ENCODE results near the gene CDC23.
A peak's percentile ranks its signal among the peaks of the same experiment; 100 is the strongest.

Gene CDC23, protein sequence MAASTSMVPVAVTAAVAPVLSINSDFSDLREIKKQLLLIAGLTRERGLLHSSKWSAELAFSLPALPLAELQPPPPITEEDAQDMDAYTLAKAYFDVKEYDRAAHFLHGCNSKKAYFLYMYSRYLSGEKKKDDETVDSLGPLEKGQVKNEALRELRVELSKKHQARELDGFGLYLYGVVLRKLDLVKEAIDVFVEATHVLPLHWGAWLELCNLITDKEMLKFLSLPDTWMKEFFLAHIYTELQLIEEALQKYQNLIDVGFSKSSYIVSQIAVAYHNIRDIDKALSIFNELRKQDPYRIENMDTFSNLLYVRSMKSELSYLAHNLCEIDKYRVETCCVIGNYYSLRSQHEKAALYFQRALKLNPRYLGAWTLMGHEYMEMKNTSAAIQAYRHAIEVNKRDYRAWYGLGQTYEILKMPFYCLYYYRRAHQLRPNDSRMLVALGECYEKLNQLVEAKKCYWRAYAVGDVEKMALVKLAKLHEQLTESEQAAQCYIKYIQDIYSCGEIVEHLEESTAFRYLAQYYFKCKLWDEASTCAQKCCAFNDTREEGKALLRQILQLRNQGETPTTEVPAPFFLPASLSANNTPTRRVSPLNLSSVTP

DNA sequence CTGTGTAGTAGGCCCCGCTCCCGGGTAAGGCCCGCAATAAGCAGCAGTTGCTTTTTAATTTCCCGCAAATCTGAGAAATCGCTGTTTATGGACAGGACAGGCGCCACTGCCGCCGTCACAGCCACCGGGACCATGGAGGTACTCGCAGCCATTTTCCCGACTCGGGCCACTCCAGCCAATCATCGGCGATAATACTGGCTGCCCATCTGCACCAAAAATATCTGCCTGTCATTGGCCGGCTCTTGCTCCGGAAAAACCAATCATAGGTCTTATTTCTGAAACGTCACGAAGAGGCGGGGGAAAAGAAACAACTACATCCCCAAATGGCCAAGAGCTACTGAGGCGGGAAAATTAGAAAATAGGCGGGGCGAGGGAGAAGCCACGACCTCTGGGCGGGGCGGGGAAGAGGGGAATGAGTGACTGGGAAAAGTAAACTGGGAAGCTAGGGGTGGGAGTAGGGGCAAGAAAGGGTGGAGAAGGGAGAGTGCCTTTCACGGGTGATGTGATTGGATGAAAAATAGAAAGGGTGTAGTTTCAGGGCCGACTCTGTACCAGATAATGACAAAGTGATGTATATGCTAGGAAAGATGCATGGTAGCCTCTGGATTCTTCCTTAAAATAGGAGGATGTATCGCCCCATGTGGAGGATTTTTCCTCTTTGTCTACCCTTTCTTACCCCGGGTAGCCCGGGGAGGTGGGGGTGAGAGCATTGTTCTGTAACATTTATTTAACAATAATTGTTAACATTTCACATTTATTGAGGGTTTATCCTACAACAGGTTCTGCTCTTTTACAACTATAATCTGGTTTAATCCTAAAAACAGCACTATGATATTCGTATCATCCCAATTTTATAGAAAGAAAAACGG lies at the start of gene CDC23:
Gene CDC23, minus strand, starts transcription at position 163 of the 869 bp plus-strand sequence. Its CDS starts 11 bp downstream, at position 152.
- peaks cover 44% of the 10 kb centered on the region for H3K79me2 ChIP-seq (ENCODE audit: insufficient read depth, low read length)
- no peaks in the 10 kb centered on the region for H3K9me2 ChIP-seq (replicated peaks; ENCODE audit: insufficient read depth, low read length)
- no peaks in the 10 kb centered on the region for H3K27me3 ChIP-seq (ENCODE audit: low read length)
- H3K9ac ChIP-seq (ENCODE audit: low read length) = peak within 1 kb of the TSS; percentile 95
- H3F3A ChIP-seq (ENCODE audit: insufficient read depth) = no peaks in the 10 kb centered on the region
- H3K9me3 ChIP-seq (ENCODE audit: insufficient read depth, low read length) = no peaks in the 10 kb centered on the region
- H3K36me3 ChIP-seq (ENCODE audit: low read length) = peaks cover 2% of the 10 kb centered on the region; the same call in 1 of the 2 replicates
- H3K4me3 ChIP-seq (ENCODE audit: insufficient read depth, low read length, poor library complexity, severe bottlenecking) = peak within 1 kb of the TSS; percentile 99
- peak within 1 kb of the TSS; percentile 97 for H2AFZ ChIP-seq (ENCODE audit: low read depth, low read length, severe bottlenecking)
- peak within 1 kb of the TSS; percentile 46 for H3K27ac ChIP-seq (ENCODE audit: low read depth, low read length)
- no peaks in the 10 kb centered on the region for H4K20me1 ChIP-seq (ENCODE audit: low read depth, low read length)
- TF ChIP-seq EZH2phosphoT487 (conservative IDR thresholded peaks at IDR 0.05; ENCODE audit: low read length) = no peak
- TF ChIP-seq, protein P1, sequence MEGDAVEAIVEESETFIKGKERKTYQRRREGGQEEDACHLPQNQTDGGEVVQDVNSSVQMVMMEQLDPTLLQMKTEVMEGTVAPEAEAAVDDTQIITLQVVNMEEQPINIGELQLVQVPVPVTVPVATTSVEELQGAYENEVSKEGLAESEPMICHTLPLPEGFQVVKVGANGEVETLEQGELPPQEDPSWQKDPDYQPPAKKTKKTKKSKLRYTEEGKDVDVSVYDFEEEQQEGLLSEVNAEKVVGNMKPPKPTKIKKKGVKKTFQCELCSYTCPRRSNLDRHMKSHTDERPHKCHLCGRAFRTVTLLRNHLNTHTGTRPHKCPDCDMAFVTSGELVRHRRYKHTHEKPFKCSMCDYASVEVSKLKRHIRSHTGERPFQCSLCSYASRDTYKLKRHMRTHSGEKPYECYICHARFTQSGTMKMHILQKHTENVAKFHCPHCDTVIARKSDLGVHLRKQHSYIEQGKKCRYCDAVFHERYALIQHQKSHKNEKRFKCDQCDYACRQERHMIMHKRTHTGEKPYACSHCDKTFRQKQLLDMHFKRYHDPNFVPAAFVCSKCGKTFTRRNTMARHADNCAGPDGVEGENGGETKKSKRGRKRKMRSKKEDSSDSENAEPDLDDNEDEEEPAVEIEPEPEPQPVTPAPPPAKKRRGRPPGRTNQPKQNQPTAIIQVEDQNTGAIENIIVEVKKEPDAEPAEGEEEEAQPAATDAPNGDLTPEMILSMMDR (IDR thresholded peaks at IDR 0.05; ENCODE audit: insufficient read depth, low read length, poor library complexity, severe bottlenecking) = no peak
- H3K4me2 ChIP-seq (ENCODE audit: low read depth, low read length, poor library complexity, severe bottlenecking) = peak within 1 kb of the TSS; percentile 100

DNA sequence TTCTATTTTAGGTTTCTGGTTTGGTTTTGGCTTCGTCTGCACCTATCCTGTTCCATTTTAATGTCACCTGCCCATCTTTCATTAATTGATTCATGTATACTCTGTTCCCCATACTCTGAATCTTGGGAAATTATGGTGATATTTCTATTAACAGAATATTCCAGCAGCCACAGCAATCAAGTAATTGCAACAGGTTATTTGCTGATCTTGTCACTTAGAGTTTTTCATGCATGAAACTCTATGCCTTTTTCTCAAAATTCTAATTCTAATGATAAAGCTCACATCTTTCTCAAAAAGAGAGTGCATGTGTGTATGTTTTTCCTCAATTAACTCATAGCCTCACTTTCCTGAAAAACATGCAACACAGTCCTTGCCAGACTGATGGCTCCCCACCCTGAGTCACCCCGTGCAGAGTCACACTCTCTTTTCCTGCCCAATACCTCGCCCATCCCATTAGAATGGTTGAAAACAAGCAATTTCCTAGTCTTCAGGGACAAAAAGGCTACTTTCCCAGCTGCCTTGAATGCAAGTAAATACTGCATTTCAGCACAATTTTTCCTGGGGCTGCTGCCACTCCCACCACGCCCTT lies 45.7 kb upstream of the CDC23 start:
- Histone ChIP-seq H4K20me1 (ENCODE audit: low read depth, low read length) (no peaks in the 10 kb centered on the region), H3K9me3 (ENCODE audit: insufficient read depth, low read length) (no peaks in the 10 kb centered on the region), H3K4me2 (ENCODE audit: low read depth, low read length, poor library complexity, severe bottlenecking) (no peak overlapping the region), H3K36me3 (ENCODE audit: low read length) (no peaks in the 10 kb centered on the region), H3K9me2 (replicated peaks; ENCODE audit: insufficient read depth, low read length) (no peaks in the 10 kb centered on the region), H3F3A (ENCODE audit: insufficient read depth) (no peaks in the 10 kb centered on the region), H2AFZ (ENCODE audit: low read depth, low read length, severe bottlenecking) (no peak overlapping the region), H3K27ac (ENCODE audit: low read depth, low read length) (no peak overlapping the region), H3K27me3 (ENCODE audit: low read length) (no peaks in the 10 kb centered on the region), H3K4me3 (ENCODE audit: insufficient read depth, low read length, poor library complexity, severe bottlenecking) (no peak overlapping the region), H3K79me2 (ENCODE audit: insufficient read depth, low read length) (no peaks in the 10 kb centered on the region), H3K9ac (ENCODE audit: low read length) (no peak overlapping the region)
- TF ChIP-seq, protein P1 (IDR thresholded peaks at IDR 0.05; ENCODE audit: insufficient read depth, low read length, poor library complexity, severe bottlenecking) = no peak
- no peak for TF ChIP-seq EZH2phosphoT487 (conservative IDR thresholded peaks at IDR 0.05; ENCODE audit: low read length)

DNA sequence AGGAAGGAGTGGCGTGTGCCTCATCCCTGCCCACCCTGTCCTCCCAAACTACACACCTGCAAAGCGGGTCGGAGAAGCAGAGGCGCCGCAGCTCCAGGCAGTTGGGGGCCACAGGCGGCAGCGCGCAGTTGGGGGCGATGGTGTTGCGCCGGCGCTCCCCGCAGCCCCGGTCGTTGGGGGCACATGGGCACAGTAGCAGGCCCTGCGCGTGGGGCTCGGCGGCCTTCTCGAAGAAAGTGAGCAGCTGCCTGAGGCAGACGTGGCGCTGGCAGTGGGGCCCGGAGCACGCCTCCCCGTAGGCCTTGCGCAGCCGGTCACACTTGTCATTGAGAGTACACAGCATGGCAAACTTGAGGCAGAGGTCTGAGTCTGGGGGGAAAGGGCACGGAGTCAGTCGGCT lies 44.5 kb upstream of the CDC23 start:
- no peaks in the 10 kb centered on the region for H3F3A ChIP-seq (ENCODE audit: insufficient read depth)
- H2AFZ ChIP-seq (ENCODE audit: low read depth, low read length, severe bottlenecking) = no peak overlapping the region
- no peak overlapping the region for H3K4me2 ChIP-seq (ENCODE audit: low read depth, low read length, poor library complexity, severe bottlenecking)

More for the DNA sequence above, 44.5 kb upstream of the CDC23 start:
- Histone ChIP-seq H4K20me1 (ENCODE audit: low read depth, low read length) (no peaks in the 10 kb centered on the region), H3K79me2 (ENCODE audit: insufficient read depth, low read length) (no peaks in the 10 kb centered on the region), H3K27ac (ENCODE audit: low read depth, low read length) (no peak overlapping the region), H3K9ac (ENCODE audit: low read length) (no peak overlapping the region), H3K36me3 (ENCODE audit: low read length) (no peaks in the 10 kb centered on the region), H3K9me3 (ENCODE audit: insufficient read depth, low read length) (no peaks in the 10 kb centered on the region), H3K4me3 (ENCODE audit: insufficient read depth, low read length, poor library complexity, severe bottlenecking) (no peak overlapping the region), H3K9me2 (replicated peaks; ENCODE audit: insufficient read depth, low read length) (no peaks in the 10 kb centered on the region), H3K27me3 (ENCODE audit: low read length) (no peaks in the 10 kb centered on the region)
- TF ChIP-seq EZH2phosphoT487 (conservative IDR thresholded peaks at IDR 0.05; ENCODE audit: low read length) = no peak
- TF ChIP-seq, protein P1 (IDR thresholded peaks at IDR 0.05; ENCODE audit: insufficient read depth, low read length, poor library complexity, severe bottlenecking) = no peak
